ENCODE measurements around the gene ZNF565.
"Not testable (repeated sequence)": the region's sequence is repeated elsewhere in the genome, so short reads cannot be mapped to it uniquely, and the experiment has no call there.

The ZNF565 gene

DNA sequence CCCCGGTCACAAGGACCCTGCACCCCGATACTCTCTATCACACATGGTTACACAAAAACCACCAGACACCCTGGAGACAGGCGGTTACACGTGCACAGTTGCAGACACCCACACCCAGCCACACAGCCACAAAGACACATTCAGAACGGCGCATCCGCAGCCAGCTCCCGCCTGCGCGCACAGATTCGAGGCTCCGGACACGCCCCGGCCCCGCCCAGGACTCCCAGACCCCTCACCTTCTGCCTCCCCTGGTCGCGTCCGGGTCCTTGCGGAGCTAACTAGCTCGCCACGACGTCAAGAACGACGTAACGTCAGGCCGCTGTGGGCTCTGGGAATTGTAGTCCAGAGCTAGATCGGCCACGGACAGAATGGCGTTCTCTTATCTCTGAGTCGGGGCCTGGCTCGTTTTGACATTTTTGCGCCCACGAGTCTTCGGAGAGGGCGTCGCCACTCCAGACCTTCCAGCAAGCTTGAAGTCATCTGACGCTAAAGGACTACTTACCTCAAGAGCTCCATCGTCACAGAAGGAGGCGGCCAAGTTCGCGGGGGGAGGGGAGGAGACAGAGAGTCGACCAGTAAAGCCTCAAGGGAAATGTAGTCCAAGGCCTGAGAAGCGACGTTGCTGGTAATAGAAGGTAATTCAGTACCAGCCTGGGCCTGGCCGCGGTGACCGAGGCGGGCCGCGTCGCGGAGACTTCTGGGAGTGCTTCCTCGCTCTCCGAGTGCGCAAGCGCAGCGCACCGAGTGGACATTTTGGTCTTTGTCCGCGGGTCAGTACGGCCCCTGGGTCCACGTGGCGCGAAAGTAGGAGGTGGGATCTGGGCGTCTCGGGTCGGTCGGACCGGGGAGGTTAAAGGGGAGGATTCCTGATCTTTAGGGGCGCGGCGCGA lies at the start of gene ZNF565, which contains the start of gene ZNF146:
ZNF565 (minus strand) TSS at position 280 of the 890 bp plus-strand sequence. CDS start 12,680 bp downstream, outside the sequence.
ZNF146 (plus strand) TSS at position 721 of the 890 bp plus-strand sequence. CDS start 21,335 bp downstream, outside the sequence.
- DNase-seq (ENCODE audit: low read depth in 1 of 2, low spot score in 1 of 2): peak; percentile 90 to 95

DNA sequence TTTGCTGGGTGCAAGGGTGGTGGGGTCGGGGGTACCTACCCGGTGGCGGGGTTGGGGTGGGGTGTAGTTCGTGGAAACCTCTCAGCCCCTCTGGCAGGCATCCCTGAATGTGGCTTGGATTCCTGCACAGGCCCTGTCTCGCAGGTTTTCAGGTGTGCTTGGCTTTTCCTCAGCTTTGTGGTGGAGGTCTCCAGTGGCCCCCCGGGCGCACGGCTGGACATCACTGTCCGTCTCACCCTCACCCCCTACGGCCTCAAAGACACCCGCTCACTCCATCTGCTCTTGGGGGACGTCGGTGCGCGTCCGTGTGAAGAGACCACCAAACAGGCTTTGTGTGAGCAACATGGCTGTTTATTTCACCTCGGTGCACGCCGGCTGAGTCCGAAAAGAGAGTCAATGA lies 44.7 kb upstream of the ZNF565 start:
- no peak for DNase-seq (ENCODE audit: low read depth in 1 of 2, low spot score in 1 of 2)

DNA sequence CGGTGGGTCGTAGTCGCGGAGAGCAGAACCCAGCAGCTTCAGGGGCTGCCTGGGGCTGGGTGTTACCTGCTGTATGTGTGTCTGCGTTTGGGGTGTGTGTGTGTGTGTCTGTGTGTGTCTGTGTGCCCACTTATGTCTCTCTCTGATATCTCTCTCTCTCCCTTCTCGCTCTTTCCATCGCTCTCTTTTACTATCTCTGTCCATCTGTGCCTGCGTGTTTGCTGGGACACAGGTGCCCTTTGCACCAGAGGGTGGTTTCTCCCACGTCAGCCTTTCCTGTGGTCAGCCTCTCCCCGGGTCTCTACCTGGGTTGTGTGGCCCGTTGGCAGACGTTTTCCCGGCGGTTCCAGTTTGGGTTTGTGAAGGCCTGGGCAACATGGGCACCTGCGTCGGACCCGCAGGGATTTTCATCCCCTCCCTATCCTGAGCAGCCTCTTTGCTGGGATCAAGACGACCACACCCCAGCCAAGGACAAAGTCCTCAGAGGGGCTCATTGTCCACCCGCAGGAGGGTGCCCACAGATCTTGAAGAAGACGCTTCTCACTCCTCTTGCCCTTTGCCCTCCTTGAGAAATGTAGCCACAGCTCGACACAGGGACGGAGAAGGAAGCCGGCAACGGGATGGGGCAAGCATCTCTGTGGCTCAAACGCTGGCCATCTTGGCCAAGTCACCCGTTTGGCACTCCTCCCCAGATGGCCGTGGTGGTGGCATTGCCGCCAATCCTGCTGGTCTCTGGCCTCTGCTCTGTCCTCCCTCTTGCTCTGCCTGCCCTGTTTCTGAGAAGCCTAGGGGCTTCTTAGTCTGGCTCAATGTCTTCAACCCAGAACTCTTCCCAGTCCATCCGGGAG lies 43.8 kb upstream of the ZNF565 start:
- DNase-seq (ENCODE audit: low read depth in 1 of 2, low spot score in 1 of 2): no peak

DNA sequence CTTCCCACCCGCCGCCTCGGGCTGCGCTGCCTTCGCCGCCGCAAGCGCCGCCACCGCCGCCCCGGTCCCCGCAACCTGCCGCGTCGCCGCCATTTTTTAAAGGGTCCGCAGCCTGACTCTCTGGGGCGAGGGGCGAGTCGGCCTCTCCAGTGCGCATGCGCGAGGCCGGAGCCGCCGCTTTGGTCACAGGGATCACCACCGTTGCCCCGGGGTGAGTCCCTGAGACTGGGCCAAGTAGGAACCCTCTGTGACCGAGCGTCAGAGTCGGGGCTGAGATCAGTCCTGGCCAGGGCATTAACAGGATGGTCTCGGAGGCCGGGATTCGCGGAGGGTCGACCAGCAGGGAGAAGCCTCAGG lies 43.0 kb upstream of the ZNF565 start:
- DNase-seq (ENCODE audit: low read depth in 1 of 2, low spot score in 1 of 2): no peak

DNA sequence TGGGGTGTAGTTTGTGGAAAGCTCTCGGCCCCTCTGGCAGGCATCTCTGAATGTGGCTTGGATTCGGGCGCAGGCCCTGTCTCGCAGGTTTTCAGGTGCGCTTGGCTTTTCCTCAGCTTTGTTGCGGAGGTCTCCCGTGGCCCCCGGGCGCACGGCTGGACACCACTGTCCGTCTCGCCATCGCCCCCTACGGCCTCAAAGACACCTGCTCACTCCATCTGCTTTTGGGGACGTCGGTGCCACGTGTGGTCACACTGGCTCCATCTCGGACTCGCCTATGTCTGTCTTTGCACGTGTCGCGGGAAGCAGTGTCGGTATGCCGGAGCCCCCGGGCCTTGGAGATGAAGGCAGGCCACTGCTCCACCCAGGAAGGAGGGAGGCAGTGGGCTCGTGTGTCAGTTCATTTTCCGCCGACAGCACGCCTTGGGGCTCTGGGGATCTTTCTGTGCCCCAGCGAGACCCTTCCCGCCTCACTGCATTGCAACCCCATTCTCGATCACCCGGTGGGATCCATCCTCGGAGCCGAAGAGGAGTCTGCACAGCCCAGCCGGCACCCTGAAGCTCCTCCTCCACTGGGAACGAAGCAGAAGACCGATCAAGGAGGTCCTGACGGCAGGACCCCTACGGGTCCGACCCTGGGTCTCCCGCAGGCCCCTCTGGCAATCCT lies 42.5 kb upstream of the ZNF565 start:
- DNase-seq (ENCODE audit: low read depth in 1 of 2, low spot score in 1 of 2): no peak

DNA sequence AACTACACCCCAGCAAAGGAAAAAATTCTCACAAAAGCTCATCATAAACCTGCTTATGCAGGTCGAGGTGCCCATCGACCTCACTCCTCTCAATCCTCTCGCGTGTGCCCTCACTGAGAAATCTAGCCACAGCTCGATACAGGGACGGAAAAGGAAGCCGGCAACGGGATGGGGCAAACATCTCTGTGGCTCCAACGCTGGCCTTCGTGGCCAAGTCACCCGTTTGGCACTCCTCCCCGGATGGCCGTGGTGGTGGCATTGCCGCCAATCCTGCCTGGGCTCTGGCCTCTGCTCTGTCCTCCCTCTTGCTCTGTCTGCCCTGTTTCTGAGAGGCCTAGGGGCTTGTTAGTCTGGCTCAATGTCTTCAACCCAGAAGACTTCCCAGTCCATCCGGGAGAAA lies 41.6 kb upstream of the ZNF565 start:
- DNase-seq (ENCODE audit: low read depth in 1 of 2, low spot score in 1 of 2): no peak

DNA sequence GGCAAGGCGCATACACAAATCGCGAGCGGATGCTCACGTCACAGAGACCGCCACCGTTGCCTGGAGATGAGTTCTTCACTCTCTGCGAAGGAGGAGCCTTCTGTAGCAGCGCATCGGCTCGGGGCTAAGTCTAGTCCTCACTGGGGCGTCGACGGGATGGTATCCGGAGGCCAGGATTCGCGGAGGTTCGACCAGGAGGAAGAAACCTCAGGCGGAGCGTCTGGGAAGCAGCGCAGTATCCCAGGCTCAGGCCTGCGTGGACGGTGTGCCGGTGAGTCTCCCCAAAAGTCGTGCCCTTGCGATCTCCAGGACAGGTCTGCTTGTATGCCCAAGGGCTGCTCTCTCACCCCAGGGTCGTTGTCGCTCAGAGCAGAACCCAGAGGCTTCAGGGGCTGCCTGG lies 40.9 kb upstream of the ZNF565 start:
- no peak for DNase-seq (ENCODE audit: low read depth in 1 of 2, low spot score in 1 of 2)

DNA sequence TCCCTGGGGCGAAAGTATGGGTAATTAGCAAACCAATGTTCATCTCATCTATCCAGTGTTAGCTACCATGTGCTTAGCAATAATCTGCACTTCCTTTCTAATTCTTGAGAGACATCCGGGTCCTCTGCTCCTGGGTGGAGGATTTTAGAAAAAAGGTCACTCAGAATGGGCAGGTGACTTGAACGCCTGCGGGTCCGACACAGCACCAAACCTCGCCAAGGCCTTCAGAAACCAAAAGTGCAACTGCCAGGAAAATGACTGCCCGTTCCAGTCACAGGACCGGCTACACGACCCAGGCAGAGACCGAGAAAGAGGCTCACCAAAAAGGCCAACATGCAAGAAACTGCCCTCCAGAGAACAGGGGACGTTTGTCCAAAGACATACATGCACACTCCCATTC lies 40.4 kb upstream of the ZNF565 start:
- no peak for DNase-seq (ENCODE audit: low read depth in 1 of 2, low spot score in 1 of 2)

DNA sequence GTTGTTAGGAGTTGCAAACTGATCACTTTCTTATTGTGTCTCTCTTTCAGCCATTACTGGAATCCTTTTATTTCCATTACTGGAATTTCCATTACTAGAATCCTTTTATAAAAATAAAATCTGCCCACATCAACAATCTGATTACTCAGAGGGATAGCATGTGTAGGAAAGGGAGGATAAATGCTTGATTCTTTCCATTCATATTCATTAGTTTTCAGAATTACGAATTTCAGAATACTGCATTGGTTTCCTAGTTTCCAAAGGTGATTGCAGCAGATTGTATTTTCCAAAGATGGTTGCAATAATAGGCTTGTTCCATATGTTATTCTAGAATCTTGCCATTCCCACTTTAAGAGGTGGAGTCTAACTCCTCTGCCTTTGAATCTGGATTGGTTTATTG lies 37.6 kb upstream of the ZNF565 start:
- DNase-seq (ENCODE audit: low read depth in 1 of 2, low spot score in 1 of 2): no peak

DNA sequence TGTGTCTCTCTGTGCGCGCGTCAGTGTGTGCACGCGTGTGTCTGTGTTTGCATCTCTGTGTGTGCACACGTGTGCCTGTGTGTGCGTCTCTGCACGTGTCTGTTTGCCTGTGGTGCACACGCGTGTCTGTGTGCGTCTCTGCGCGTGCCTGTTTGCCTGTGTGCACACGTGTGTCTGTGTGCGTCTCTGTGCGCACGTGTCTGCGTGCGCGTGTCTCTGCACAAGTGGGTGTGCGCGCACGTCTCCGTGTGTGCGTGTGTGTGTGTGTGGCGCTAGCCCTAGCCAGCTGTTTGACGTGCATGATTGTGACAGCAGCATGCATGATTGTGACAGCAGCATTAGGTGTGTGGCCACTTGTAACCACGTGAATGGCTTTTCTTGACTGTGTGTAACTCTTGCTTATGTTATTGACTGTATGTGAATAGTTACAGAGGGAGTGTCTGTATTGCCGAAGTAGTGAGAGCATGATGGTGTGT lies 31.6 kb upstream of the ZNF565 start:
- no peak for DNase-seq (ENCODE audit: low read depth in 1 of 2, low spot score in 1 of 2)

DNA sequence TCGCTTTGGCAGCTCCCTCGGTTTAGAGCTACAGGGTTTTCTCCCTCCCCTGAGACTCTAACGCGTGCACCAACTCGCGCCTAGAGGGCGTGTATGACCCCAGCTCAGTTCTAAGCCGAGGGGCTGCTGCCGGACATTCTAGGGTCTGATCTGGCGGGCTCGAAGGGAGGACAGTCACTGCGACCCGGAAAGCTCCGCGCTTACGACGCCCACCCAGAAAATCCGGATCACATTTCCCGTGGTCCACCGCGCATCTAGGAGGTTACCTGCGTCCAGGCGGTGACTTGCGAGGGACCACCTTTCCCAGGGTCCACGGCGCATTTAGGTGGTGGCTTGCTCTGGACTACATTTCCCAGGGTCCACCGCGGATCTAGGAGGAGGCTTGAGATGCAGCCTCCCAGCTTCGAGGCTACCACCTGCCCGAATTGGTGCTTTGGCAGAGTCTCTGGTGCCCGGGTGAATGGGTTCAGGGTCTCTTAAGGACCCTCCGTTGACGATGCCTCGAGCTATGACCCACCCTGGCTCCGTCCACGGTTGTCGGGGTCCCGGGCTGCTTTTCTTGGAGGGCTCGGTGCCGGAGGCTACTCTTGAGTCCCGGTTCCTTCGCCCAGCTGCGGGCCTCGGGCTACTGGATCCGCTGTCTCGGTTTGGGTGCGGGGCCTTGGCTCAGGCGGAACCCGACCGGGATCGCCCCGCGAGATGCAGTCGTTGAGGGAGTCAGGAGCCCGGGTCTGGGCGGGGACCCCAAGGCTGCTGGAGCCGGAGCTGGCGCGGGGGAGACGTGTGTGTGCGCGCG lies 30.9 kb upstream of the ZNF565 start:
- no peak for DNase-seq (ENCODE audit: low read depth in 1 of 2, low spot score in 1 of 2)

DNA sequence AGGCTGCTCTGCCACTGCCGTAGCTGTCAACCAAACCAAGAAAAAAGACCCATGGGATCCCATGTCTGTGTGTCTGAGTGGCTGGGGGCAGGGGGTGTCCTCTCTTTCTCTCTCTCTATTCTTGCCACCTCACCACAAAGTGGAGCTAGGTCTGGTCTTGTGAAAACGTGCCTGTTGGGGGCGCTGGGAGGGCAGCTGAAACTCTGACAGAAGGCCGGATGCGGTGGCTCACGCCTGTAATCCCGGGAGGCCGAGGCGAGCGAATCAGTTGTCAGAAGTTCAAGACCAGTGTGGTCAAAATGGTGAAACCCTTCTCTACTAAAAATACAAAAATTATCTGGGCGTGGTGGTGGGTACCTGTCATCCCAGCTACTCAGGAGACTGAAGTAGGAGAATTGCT lies 29.6 kb upstream of the ZNF565 start:
- DNase-seq (ENCODE audit: low read depth in 1 of 2, low spot score in 1 of 2): no peak

DNA sequence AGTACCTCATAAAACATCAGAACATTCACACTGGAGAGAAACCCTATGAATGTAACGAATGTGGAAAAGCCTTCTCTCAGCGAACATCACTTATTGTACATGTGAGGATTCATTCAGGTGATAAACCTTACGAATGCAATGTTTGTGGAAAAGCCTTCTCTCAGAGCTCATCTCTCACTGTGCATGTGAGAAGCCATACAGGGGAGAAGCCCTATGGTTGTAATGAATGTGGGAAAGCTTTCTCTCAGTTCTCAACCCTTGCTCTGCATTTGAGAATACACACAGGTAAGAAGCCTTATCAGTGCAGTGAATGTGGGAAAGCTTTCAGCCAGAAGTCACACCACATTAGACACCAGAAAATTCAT lies 22.5 kb upstream of the ZNF565 start:
- DNase-seq (ENCODE audit: low read depth in 1 of 2, low spot score in 1 of 2): no peak

DNA sequence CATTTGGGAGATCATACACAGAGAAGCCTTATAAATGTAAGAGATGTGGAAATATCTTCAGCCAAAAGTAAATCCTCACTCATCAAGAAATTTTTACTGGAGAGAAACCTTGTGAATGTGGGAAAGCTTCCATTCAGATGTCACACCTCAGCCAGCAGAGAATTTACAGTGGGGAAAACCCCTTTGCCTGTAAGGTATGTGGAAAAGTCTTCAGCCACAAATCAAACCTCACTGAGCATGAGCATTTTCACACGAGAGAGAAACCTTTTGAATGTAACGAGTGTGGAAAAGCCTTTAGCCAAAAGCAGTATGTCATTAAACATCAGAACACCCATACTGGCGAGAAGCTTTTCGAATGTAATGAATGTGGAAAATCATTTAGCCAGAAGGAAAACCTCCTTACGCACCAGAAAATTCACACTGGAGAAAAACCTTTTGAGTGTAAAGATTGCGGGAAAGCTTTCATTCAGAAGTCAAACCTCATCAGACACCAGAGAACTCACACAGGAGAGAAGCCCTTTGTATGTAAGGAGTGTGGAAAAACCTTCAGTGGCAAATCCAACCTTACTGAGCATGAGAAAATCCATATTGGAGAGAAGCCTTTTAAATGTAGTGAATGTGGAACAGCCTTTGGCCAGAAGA lies 22.0 kb upstream of the ZNF565 start:
- no peak for DNase-seq (ENCODE audit: low read depth in 1 of 2, low spot score in 1 of 2)

DNA sequence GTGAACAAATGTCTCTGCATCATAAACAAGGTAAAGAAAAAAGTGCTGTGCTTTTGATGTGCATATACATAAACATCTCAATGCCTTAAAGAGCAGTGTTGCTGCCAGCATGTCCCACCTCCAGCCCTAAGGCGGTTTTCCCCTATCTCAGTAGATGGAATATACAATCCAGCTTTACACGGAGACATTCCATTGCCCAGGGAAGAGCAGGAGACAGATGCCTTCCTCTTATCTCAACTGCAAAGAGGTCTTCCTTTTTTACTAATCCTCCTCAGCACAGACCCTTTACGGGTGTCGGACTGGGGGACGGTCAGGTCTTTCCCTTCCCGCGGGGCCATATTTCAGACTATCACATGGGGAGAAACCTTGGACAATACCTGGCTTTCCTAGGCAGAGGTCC lies 19.2 kb upstream of the ZNF565 start:
- not testable (repeated sequence) for DNase-seq (ENCODE audit: low read depth in 1 of 2, low spot score in 1 of 2)

DNA sequence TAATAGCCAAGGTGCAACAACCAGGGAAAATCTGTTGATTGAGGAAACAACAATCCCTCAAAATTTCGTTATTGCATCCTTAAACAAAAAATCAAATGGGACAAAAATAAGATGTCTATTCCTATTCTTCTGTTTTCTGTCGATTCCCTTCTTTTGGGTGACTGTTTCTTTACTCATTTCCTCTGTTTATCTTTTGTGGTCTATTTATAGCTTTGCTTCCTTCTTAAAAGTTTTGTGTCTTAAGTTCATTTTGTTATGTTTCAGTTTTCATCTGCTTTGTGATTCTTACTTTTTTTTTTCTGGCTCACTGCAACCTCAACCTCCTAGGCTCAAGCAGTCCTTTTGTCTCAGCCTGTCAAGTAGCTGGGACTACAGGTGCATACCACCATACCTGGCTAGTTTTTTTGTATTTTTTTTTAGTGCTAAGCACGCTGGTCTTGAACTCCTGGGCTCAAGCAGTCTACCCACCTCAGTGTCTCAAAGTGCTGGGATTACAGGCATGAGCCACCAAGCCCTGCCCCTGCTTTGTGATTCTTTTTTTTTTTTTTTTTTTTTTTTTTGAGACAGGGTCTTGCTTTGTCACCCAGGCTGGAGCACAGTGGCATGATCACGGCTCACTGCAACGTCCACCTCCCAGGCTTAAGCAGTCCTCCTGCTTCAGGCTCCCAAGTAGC lies 10.9 kb upstream of the ZNF565 start:
- no peak for DNase-seq (ENCODE audit: low read depth in 1 of 2, low spot score in 1 of 2)

DNA sequence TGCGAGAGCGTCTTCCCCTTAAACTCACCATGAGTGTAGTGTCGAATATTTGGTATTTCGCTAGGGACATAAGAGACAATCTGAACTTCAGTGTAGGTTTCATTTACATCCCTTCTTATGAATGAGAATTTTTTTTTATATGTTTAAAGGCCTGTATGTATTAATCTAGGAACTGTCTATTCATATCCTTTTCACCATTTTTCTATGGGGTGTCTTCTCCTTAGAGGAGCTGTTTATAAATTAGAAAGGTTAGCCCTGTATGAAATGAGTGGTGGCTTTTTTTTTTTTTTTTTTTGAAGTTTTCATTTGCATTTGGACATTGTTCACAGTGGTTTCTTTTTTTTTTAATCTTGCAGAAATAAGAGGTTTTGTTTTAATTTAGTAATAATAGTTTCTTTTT lies 8.0 kb upstream of the ZNF565 start:
- no peak for DNase-seq (ENCODE audit: low read depth in 1 of 2, low spot score in 1 of 2)

DNA sequence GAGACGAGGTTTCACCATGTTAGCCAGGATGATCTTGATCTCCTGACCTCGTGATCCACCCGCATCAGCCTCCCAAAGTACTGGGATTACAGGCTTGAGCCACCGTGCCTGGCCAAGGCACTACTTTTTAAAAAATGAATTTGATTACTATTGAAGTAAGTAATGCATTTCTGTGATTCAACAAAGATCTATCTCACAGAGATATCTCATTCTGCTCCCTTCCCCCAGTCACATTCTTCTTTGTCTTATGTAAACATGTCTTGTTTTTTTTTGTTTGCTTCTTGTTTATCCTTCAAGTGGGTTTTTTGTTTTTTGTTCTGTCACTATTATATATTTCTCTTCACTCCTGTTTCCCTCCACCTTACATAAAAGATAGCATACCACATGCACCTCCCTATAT lies 7.0 kb upstream of the ZNF565 start:
- DNase-seq (ENCODE audit: low read depth in 1 of 2, low spot score in 1 of 2): no peak

DNA sequence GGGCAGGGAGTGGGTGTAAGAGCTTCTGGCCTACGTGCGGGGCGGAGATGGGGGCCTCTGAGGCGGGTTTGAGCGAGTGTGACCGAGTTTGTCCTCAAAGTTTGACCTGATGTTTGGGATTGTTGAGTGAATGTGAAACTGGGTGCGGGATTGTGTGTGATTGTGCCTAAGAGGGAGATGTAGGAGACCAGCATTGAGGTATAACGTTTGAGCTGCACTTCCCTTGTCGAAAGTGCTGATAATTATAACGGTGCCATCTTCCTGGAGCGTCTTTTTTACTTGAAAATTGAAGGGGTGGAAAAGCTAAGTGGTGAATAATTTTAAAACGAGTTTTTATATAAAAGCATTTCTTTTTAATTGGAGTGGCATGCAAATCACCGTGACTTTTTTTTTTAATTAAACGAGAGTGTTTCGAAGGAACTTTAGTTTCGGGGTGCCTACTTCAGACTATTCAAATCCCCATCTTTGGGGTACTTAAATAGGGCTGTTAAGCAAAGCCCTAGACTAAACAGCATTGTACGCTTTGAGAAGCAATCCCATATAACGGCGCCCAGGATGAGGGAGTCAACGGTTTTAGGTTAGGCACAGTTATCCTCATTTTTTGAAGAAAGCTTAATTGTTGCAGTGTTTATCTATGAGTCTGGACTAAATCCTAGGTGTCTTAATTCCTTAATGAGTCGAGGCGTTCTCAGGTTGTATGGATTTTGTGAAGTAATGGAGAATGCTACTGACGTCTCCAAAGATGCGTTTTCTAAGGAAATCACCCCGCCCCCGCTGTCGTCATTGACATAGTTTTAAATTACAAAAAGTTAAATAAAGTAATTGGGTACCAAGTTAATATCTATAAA lies 1.0 kb upstream of the ZNF565 start:
- DNase-seq (ENCODE audit: low read depth in 1 of 2, low spot score in 1 of 2): no peak
